Activated CD4-positive, CD25-positive, alpha-beta regulatory T cell treated with anti-CD3 and anti-CD28 coated beads, Interleukin-2, amount 50 U/mL, for 16 hours (primary cell): ENCODE results near the gene CTAG1B.
"Not testable (repeated sequence)": the region's sequence is repeated elsewhere in the genome, so short reads cannot be mapped to it uniquely, and the experiment has no call there.

ENCODE experiments used
- DNase-seq: peaks from one replicate; pipeline ENCODE4 v3.0.0-alpha.2; 2020; ENCODE audit warnings: low read depth, low spot score

The CTAG1B gene

GRCh38 chrX:154619182-154619581 lies at the start of gene CTAG1B:
CTAG1B (minus strand) TSS chrX:154619282; CDS start chrX:154619218, 64 bp downstream.
- DNase-seq, result not testable (repeated sequence)

- no peak for DNase-seq
Measured at GRCh38 chrX:154661899-154662298, 42.8 kb upstream of the CTAG1B start.

- DNase-seq, result no peak
Measured at GRCh38 chrX:154661170-154661569, 42.1 kb upstream of the CTAG1B start.

GRCh38 chrX:154660541-154660940 lies 41.5 kb upstream of the CTAG1B start:
- DNase-seq, result no peak

GRCh38 chrX:154658957-154659356 lies 39.9 kb upstream of the CTAG1B start:
- DNase-seq, result no peak

GRCh38 chrX:154658187-154658586 lies 39.1 kb upstream of the CTAG1B start:
- no peak for DNase-seq

GRCh38 chrX:154657226-154657805 lies 38.2 kb upstream of the CTAG1B start:
- no peak for DNase-seq

GRCh38 chrX:154655786-154656185 lies 36.7 kb upstream of the CTAG1B start:
- no peak for DNase-seq

- DNase-seq, result no peak
Measured at GRCh38 chrX:154655346-154655745, 36.3 kb upstream of the CTAG1B start.

GRCh38 chrX:154654925-154655324 lies 35.8 kb upstream of the CTAG1B start:
- DNase-seq, result no peak

- no peak for DNase-seq
Measured at GRCh38 chrX:154654372-154654771, 35.3 kb upstream of the CTAG1B start.

- not testable (repeated sequence) for DNase-seq
Measured at GRCh38 chrX:154653413-154653812, 34.3 kb upstream of the CTAG1B start, which contains the start of gene CTAG2. CTAG2 (minus strand) TSS chrX:154653579; CDS start chrX:154653515, 64 bp downstream.

GRCh38 chrX:154653048-154653401 lies 33.9 kb upstream of the CTAG1B start:
- DNase-seq, result no peak

- DNase-seq, result no peak
Measured at GRCh38 chrX:154652311-154653047, 33.4 kb upstream of the CTAG1B start.

GRCh38 chrX:154650221-154650510 lies 31.1 kb upstream of the CTAG1B start:
- no peak for DNase-seq

GRCh38 chrX:154649503-154650220 lies 30.6 kb upstream of the CTAG1B start:
- no peak for DNase-seq

- no peak for DNase-seq
Measured at GRCh38 chrX:154648931-154649330, 29.8 kb upstream of the CTAG1B start.

- not testable (repeated sequence) for DNase-seq
Measured at GRCh38 chrX:154645745-154646378, 26.8 kb upstream of the CTAG1B start.

GRCh38 chrX:154643708-154644107 lies 24.6 kb upstream of the CTAG1B start:
- not testable (repeated sequence) for DNase-seq

- not testable (repeated sequence) for DNase-seq
Measured at GRCh38 chrX:154641740-154642139, 22.7 kb upstream of the CTAG1B start.

- not testable (repeated sequence) for DNase-seq
Measured at GRCh38 chrX:154633661-154634060, 14.6 kb upstream of the CTAG1B start.

- DNase-seq, result not testable (repeated sequence)
Measured at GRCh38 chrX:154630949-154631348, 11.9 kb upstream of the CTAG1B start.
